Suprapubic skin (tissue), 4 donors: ENCODE results near the gene BICD1. TPM values are rescaled to one million over a fixed set of nuclear protein-coding genes. Genes with fewer than 3 reads are reported as not detected.

Experiments used
- DNase-seq, 2 donors: peaks; one replicate each; pipeline ENCODE4 v3.0.0-alpha.2; 2019; ENCODE audit warnings: low spot score in 2 of 2
- H3K27ac ChIP-seq: fragments of 200-600 bp; sonication (generic); one replicate; pipeline ENCODE4 v1.5.1; 2019
- H3K27me3 ChIP-seq: fragments of 200-600 bp; sonication (generic); one replicate; pipeline ENCODE4 v1.5.1; 2019
- H3K36me3 ChIP-seq: fragments of 200-600 bp; sonication (generic); one replicate; pipeline ENCODE4 v1.5.1; 2019
- H3K4me1 ChIP-seq: fragments of 200-600 bp; sonication (generic); one replicate; pipeline ENCODE4 v1.5.1; 2019
- H3K4me3 ChIP-seq: fragments of 200-600 bp; sonication (generic); one replicate; pipeline ENCODE4 v1.5.1; 2019; ENCODE audit warnings: mild to moderate bottlenecking
- H3K9me3 ChIP-seq: fragments of 200-600 bp; sonication (generic); one replicate; pipeline ENCODE4 v1.5.1; 2019
- EP300 ChIP-seq: sonication (generic); formaldehyde crosslinking; IDR thresholded peaks from one replicate; pipeline ENCODE4 v1.6.1; 2017; ENCODE audit warnings: antibody characterized with exemption
- POLR2A ChIP-seq, 2 donors: fragments of 450-650 bp; IDR thresholded peaks; one replicate each; pipeline ENCODE4 v1.6.1; 2017; ENCODE audit warnings: antibody characterized with exemption in 2 of 2, mild to moderate bottlenecking in 2 of 2, moderate library complexity in 2 of 2
- POLR2AphosphoS5 ChIP-seq, 3 donors: sonication (generic); formaldehyde crosslinking; IDR thresholded peaks; one replicate each; pipeline ENCODE4 v1.6.1; 2017; ENCODE audit warnings: antibody characterized with exemption in 3 of 3
- WGBS: methylation state at CpG from one replicate; pipeline ENCODE4 v1.1.5; 2018; 5-methylcytosine and 5-hydroxymethylcytosine counted together
- total RNA-seq, 4 donors: library from RNA; depleted of rRNA; stranded (reverse); fragments of >200 nt; gene quantifications; one replicate each; pipeline ENCODE4 v1.1.0, GENCODE V29; 2016
- TF ChIP-seq, protein P1 (sequence below), 2 donors: fragments of 200-600 bp in 1 of 2; fragments of 450-650 bp in 1 of 2; sonication (generic) in 1 of 2; IDR thresholded peaks; one replicate each; pipeline ENCODE4 v1.5.1; 2016 to 2019; ENCODE audit warnings: antibody characterized with exemption in 2 of 2, mild to moderate bottlenecking in 1 of 2, moderate library complexity in 1 of 2

BICD1 gene
- total RNA-seq, 4 donors from 2014 or later: 1.5 to 5.4 (median 2.5) TPM

DNA sequence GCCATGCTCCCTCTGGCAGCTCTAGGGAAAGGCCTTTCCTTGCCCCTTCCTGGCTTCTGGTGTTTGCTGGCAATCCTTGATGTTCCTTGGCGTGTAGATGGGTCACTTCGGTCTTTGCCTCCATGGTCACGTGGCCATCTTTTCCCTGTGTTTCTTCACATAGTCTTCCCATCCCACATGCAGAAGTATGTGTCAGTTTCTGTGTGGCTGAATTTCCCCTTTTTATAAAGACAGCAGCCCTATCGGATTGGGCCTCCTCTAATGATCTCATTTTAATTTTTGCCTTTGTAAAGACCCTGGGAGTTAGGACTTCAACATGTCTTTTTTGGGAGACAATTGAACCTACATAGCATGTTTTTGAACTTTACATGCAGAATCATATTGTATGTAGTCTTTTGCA is 185.5 kb downstream of the BICD1 start:
- no peaks in the 10 kb centered on the region for H3K9me3 ChIP-seq
- H3K27me3 ChIP-seq: no peaks in the 10 kb centered on the region
- TF ChIP-seq, protein P1, sequence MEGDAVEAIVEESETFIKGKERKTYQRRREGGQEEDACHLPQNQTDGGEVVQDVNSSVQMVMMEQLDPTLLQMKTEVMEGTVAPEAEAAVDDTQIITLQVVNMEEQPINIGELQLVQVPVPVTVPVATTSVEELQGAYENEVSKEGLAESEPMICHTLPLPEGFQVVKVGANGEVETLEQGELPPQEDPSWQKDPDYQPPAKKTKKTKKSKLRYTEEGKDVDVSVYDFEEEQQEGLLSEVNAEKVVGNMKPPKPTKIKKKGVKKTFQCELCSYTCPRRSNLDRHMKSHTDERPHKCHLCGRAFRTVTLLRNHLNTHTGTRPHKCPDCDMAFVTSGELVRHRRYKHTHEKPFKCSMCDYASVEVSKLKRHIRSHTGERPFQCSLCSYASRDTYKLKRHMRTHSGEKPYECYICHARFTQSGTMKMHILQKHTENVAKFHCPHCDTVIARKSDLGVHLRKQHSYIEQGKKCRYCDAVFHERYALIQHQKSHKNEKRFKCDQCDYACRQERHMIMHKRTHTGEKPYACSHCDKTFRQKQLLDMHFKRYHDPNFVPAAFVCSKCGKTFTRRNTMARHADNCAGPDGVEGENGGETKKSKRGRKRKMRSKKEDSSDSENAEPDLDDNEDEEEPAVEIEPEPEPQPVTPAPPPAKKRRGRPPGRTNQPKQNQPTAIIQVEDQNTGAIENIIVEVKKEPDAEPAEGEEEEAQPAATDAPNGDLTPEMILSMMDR (IDR thresholded peaks at IDR 0.05): no peak
- TF ChIP-seq POLR2A (IDR thresholded peaks at IDR 0.05) (no peak), POLR2AphosphoS5 (IDR thresholded peaks at IDR 0.05) (no peak), EP300 (no peak)
- WGBS: 96% methylated on average over 4 of the region's 4 CpGs
- no peaks in the 10 kb centered on the region for H3K36me3 ChIP-seq
- H3K4me3 ChIP-seq: no peak overlapping the region
- H3K4me1 ChIP-seq: peaks cover 2% of the 10 kb centered on the region
- no peak for DNase-seq
- no peak overlapping the region for H3K27ac ChIP-seq

DNA sequence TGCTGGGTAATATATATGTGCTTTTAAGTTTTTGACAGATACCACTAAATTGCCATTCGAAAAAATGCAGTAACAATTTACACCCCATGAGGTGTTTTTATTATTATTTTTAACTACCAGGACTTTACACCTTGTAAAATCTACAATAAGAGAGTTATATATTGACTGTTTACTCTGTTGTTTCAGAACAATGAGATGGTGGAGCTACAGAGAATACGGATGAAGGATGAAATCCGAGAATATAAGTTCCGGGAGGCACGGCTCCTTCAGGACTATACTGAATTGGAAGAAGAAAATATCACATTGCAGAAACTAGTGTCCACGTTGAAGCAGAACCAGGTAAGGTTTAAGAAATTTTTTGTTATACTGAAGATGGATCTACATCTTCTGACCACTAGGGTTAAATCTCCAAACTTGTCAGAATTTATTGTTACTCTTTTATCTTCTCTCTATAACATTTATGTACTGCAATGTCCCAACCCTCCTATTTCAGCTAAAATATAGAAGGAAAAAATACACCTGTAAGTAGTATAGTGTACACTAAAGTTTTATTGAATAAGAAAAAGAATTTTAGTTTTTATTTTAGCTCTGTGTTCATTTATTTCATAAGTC is 187.3 kb downstream of the BICD1 start:
- peaks cover 2% of the 10 kb centered on the region for H3K4me1 ChIP-seq
- H3K36me3 ChIP-seq: no peaks in the 10 kb centered on the region
- H3K27me3 ChIP-seq: no peaks in the 10 kb centered on the region
- H3K9me3 ChIP-seq: no peaks in the 10 kb centered on the region
- H3K27ac ChIP-seq: no peak overlapping the region
- DNase-seq: no peak
- 98% methylated on average over 6 of the region's 6 CpGs for whole genome bisulfite sequencing
- H3K4me3 ChIP-seq: no peak overlapping the region
- TF ChIP-seq POLR2A (IDR thresholded peaks at IDR 0.05) (no peak), POLR2AphosphoS5 (IDR thresholded peaks at IDR 0.05) (no peak), EP300 (no peak)
- TF ChIP-seq, protein P1 (IDR thresholded peaks at IDR 0.05): no peak

DNA sequence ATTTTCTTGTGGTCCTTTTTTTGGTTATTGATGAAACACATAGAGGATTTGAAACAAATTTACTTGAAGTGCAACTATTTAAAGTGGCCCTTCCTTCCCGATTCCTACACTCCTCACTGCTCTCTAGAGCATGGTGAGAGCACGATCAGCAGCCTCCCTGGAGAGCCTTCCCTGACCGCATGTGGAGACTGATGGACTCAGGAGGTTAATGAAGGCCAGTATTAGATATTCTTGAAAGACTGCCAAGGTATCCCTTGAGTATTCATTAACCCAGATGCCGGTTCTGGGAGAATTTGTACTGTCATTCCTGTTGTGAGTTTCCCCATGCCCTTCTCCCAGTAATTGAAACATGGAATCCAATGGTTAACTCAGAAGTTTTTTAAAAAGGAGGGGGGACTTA is 189.9 kb downstream of the BICD1 start:
- H3K4me3 ChIP-seq: no peak overlapping the region
- no peaks in the 10 kb centered on the region for H3K27me3 ChIP-seq
- no peak for DNase-seq
- WGBS: 69% methylated on average over 4 of the region's 4 CpGs
- no peak overlapping the region for H3K27ac ChIP-seq
- H3K36me3 ChIP-seq: no peaks in the 10 kb centered on the region
- H3K9me3 ChIP-seq: no peaks in the 10 kb centered on the region
- TF ChIP-seq, protein P1 (IDR thresholded peaks at IDR 0.05): no peak
- no peak for TF ChIP-seq POLR2A (IDR thresholded peaks at IDR 0.05)
- TF ChIP-seq POLR2AphosphoS5 (IDR thresholded peaks at IDR 0.05): no peak
- no peak for TF ChIP-seq EP300
- H3K4me1 ChIP-seq: no peaks in the 10 kb centered on the region

DNA sequence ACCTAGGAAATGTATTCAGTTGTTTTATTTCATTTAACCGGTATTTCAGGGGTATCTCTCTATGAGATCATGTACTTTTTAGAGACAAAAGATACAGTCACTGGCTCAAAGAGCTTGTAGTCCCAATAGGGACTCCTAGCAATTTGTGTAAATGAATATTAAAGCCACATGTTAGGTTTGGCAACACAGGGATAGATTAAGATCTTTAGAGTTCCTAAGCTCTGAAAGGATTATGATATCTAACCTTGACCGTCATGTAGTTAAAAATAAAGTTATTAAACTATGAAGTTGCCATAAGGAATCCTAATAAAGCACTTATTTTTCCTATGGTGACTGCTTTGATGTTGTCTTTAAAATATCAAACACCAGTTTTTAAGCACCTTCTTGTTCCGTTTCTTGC is 192.3 kb downstream of the BICD1 start:
- no peak for DNase-seq
- 55% methylated on average over 3 of the region's 3 CpGs for WGBS
- TF ChIP-seq POLR2A (IDR thresholded peaks at IDR 0.05) (no peak), POLR2AphosphoS5 (IDR thresholded peaks at IDR 0.05) (no peak), EP300 (no peak)
- TF ChIP-seq, protein P1 (IDR thresholded peaks at IDR 0.05): no peak
- Histone ChIP-seq H3K27me3 (no peaks in the 10 kb centered on the region), H3K4me3 (no peak overlapping the region), H3K9me3 (no peaks in the 10 kb centered on the region), H3K36me3 (no peaks in the 10 kb centered on the region), H3K27ac (no peak overlapping the region), H3K4me1 (no peaks in the 10 kb centered on the region)

DNA sequence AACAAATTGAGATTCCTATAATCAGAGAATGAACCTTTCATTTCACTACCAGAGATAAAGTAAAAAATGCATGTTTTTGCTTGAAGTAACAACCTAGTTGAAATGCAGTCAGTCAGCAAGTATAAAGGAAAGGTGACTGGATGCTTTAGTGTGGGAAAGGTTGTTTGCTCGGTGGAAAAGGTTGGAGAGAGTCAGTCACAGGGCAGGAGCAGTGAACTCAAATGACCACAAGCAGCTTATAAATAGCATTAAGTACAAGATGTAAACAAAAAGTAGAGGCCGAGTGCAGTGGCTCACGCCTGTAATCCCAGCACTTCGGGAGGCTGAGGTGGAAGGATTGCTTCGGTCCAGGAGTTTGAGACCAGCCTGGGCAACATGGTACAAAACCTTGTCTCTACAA is 194.6 kb downstream of the BICD1 start:
- TF ChIP-seq POLR2AphosphoS5 (IDR thresholded peaks at IDR 0.05): no peak
- TF ChIP-seq, protein P1 (IDR thresholded peaks at IDR 0.05): no peak
- TF ChIP-seq POLR2A (IDR thresholded peaks at IDR 0.05): no peak
- TF ChIP-seq EP300: no peak
- Histone ChIP-seq H3K4me1 (no peaks in the 10 kb centered on the region), H3K27ac (no peak overlapping the region), H3K27me3 (no peaks in the 10 kb centered on the region), H3K36me3 (no peaks in the 10 kb centered on the region), H3K9me3 (no peaks in the 10 kb centered on the region), H3K4me3 (no peak overlapping the region)
- 92% methylated on average over 5 of the region's 5 CpGs for WGBS
- DNase-seq: no peak
